Hepatocyte (in vitro differentiated cells): Measurements from ENCODE around the gene SOAT2. TPM values are rescaled to one million over a fixed set of nuclear protein-coding genes. Genes with fewer than 3 reads are reported as not detected.

ENCODE experiments used
- DNase-seq: peaks from one replicate; pipeline ENCODE4 v3.0.0-alpha.2; 2016; ENCODE audit warnings: low spot score
- H2AFZ ChIP-seq: fragments of 200-600 bp; sonication (generic); 2 replicates; pipeline ENCODE4 v1.6.0; 2016; ENCODE audit warnings: antibody characterized with exemption, mild to moderate bottlenecking
- H3K27ac ChIP-seq: fragments of 200-600 bp; sonication (generic); 2 replicates; pipeline ENCODE4 v1.5.1; 2016; ENCODE audit warnings: mild to moderate bottlenecking
- H3K27me3 ChIP-seq: fragments of 200-600 bp; sonication (generic); 2 replicates; pipeline ENCODE4 v1.6.1; 2016
- H3K36me3 ChIP-seq: fragments of 200-600 bp; sonication (generic); replicated peaks from 2 replicates; pipeline ENCODE4 v1.5.1; 2016; ENCODE audit warnings: low read depth; ENCODE audit not compliant: insufficient read depth
- H3K4me1 ChIP-seq: fragments of 200-600 bp; sonication (generic); 2 replicates; pipeline ENCODE4 v1.5.1; 2016; ENCODE audit warnings: mild to moderate bottlenecking, moderate library complexity; ENCODE audit not compliant: insufficient read depth
- H3K4me2 ChIP-seq: fragments of 200-600 bp; sonication (generic); 2 replicates; pipeline ENCODE4 v1.6.0; 2016
- H3K4me3 ChIP-seq: fragments of 200-600 bp; sonication (generic); 2 replicates; pipeline ENCODE4 v1.5.1; 2016; ENCODE audit warnings: mild to moderate bottlenecking
- H3K79me2 ChIP-seq: fragments of 200-600 bp; sonication (generic); 2 replicates; pipeline ENCODE4 v1.6.0; 2017; ENCODE audit warnings: mild to moderate bottlenecking
- H3K9me2 ChIP-seq: fragments of 200-600 bp; sonication (generic); replicated peaks from 2 replicates; pipeline ENCODE4 v1.6.0; 2017; ENCODE audit warnings: mild to moderate bottlenecking; ENCODE audit not compliant: insufficient read depth
- H3K9me3 ChIP-seq: fragments of 200-600 bp; sonication (generic); 2 replicates; pipeline ENCODE4 v1.5.1; 2016; ENCODE audit warnings: low read depth, mild to moderate bottlenecking
- H4K20me1 ChIP-seq: fragments of 200-600 bp; sonication (generic); 2 replicates; pipeline ENCODE4 v1.6.0; 2016; ENCODE audit warnings: mild to moderate bottlenecking; ENCODE audit not compliant: insufficient read depth, poor library complexity, severe bottlenecking
- EZH2 ChIP-seq: fragments of 200-600 bp; sonication (generic); IDR thresholded peaks from 2 replicates; pipeline ENCODE4 v1.6.1; 2016; ENCODE audit warnings: antibody characterized with exemption, mild to moderate bottlenecking, borderline replicate concordance
- EZH2phosphoT487 ChIP-seq: fragments of 200-600 bp; sonication (generic); IDR thresholded peaks from one replicate; pipeline ENCODE4 v1.6.1; 2018; ENCODE audit warnings: antibody characterized with exemption, mild to moderate bottlenecking, low read depth, moderate library complexity; ENCODE audit not compliant: unreplicated experiment, severe bottlenecking
- WGBS: methylation state at CpG from one replicate; pipeline ENCODE4 v1.1.6; 2016; ENCODE audit warnings: low lambda C conversion rate; ENCODE audit errors: missing lambda C conversion rate; 5-methylcytosine and 5-hydroxymethylcytosine counted together
- polyA plus RNA-seq: library from polyadenylated mRNA; unstranded; fragments of >200 nt; fragmentation: Nextera tagmentation; extraction: Ambion mirVana; gene quantifications from 2 replicates; pipeline ENCODE4 v1.2.1, GENCODE V29; 2016
- total RNA-seq: library from RNA; depleted of rRNA; stranded (reverse); fragments of >200 nt; gene quantifications from 2 replicates; pipeline ENCODE4 v1.2.3, GENCODE V29; 2014
- TF ChIP-seq, protein P1 (sequence below): fragments of 200-600 bp; sonication (generic); IDR thresholded peaks from 2 replicates; pipeline ENCODE4 v1.5.1; 2016; ENCODE audit warnings: antibody characterized with exemption, mild to moderate bottlenecking; ENCODE audit not compliant: poor library complexity

The SOAT2 gene
- total and polyA plus RNA-seq, 2 experiments from 2014 or later = 21.8 to 29.4 TPM

DNA sequence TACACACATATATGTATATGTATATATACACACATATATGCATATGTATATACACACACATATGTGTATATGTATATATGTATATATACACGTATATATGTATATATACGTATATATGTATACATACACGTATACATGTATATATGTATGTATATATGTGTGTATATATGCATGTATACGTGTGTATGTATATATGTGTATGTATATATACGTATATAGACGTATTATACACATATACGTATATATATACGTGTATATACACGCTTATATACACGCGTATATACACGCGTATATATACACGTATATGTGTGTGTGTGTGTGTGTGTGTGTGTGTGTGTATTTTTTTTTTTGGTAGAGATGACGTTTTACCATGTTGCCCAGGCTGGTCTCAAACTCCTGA lies 44.4 kb downstream of the SOAT2 start:
- no peaks in the 10 kb centered on the region for H3K9me3 ChIP-seq
- H3K27ac ChIP-seq = no peak overlapping the region
- no peak overlapping the region for H3K4me3 ChIP-seq
- DNase-seq = no peak
- H4K20me1 ChIP-seq = no peaks in the 10 kb centered on the region
- no peaks in the 10 kb centered on the region for H3K9me2 ChIP-seq
- 92% methylated on average over 12 of the region's 15 CpGs for WGBS
- H2AFZ ChIP-seq = no peak overlapping the region
- no peak overlapping the region for H3K4me2 ChIP-seq
- no peaks in the 10 kb centered on the region for H3K36me3 ChIP-seq
- H3K79me2 ChIP-seq = no peaks in the 10 kb centered on the region
- H3K27me3 ChIP-seq = no peaks in the 10 kb centered on the region
- TF ChIP-seq, protein P1, sequence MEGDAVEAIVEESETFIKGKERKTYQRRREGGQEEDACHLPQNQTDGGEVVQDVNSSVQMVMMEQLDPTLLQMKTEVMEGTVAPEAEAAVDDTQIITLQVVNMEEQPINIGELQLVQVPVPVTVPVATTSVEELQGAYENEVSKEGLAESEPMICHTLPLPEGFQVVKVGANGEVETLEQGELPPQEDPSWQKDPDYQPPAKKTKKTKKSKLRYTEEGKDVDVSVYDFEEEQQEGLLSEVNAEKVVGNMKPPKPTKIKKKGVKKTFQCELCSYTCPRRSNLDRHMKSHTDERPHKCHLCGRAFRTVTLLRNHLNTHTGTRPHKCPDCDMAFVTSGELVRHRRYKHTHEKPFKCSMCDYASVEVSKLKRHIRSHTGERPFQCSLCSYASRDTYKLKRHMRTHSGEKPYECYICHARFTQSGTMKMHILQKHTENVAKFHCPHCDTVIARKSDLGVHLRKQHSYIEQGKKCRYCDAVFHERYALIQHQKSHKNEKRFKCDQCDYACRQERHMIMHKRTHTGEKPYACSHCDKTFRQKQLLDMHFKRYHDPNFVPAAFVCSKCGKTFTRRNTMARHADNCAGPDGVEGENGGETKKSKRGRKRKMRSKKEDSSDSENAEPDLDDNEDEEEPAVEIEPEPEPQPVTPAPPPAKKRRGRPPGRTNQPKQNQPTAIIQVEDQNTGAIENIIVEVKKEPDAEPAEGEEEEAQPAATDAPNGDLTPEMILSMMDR = no peak
- TF ChIP-seq EZH2 = no peak
- H3K4me1 ChIP-seq = no peaks in the 10 kb centered on the region

- 90% methylated on average over 6 of the region's 6 CpGs for WGBS
- Histone ChIP-seq H3K27ac (no peak overlapping the region), H3K4me1 (no peaks in the 10 kb centered on the region), H3K79me2 (no peaks in the 10 kb centered on the region), H2AFZ (no peak overlapping the region), H3K9me2 (no peaks in the 10 kb centered on the region), H3K27me3 (no peaks in the 10 kb centered on the region), H3K4me2 (no peak overlapping the region), H3K36me3 (no peaks in the 10 kb centered on the region), H3K4me3 (no peak overlapping the region), H4K20me1 (no peaks in the 10 kb centered on the region), H3K9me3 (no peaks in the 10 kb centered on the region)
- TF ChIP-seq, protein P1 = no peak
- TF ChIP-seq EZH2 = no peak
- no peak for TF ChIP-seq EZH2phosphoT487
- DNase-seq = no peak
These were observed 47.8 kb downstream of the SOAT2 start for GRCh38 chr12:53151039-53151438.

DNA sequence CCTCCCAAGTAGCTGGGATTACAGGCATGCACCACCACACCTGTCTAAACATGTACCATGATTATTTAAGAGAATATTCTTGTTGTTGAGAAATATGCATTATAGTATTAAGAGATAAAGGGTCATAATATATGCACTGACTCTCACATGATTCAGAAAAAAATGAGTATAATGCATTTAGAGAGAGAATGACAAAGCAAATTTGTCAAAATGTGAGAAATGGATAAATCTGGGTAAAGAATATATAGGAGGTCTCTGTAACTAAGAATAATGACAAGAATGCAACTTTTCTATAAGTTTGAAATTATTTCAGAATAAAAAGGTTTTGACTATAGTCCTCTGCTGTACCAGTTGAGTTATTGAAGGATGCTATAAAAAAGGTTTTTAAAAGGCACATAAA lies 49.1 kb downstream of the SOAT2 start:
- Histone ChIP-seq H3K4me3 (no peak overlapping the region), H3K9me2 (no peaks in the 10 kb centered on the region), H3K4me2 (no peak overlapping the region), H3K27ac (no peak overlapping the region), H2AFZ (no peak overlapping the region), H3K36me3 (no peaks in the 10 kb centered on the region), H3K79me2 (no peaks in the 10 kb centered on the region), H3K27me3 (no peaks in the 10 kb centered on the region), H3K4me1 (no peaks in the 10 kb centered on the region), H3K9me3 (no peaks in the 10 kb centered on the region), H4K20me1 (no peaks in the 10 kb centered on the region)
- DNase-seq = no peak
- TF ChIP-seq, protein P1 = no peak
- TF ChIP-seq EZH2 (no peak), EZH2phosphoT487 (no peak)

GRCh38 chr12:53159195-53159839 lies 56.0 kb downstream of the SOAT2 start:
- Histone ChIP-seq H3K9me2 (no peaks in the 10 kb centered on the region), H3K4me2 (no peak overlapping the region), H4K20me1 (no peaks in the 10 kb centered on the region), H3K79me2 (no peaks in the 10 kb centered on the region), H3K4me1 (no peaks in the 10 kb centered on the region), H2AFZ (no peak overlapping the region), H3K36me3 (no peaks in the 10 kb centered on the region), H3K27ac (no peak overlapping the region), H3K9me3 (no peaks in the 10 kb centered on the region), H3K27me3 (no peaks in the 10 kb centered on the region), H3K4me3 (no peak overlapping the region)
- DNase-seq = peak; percentile 85
- 32% methylated on average over 14 of the region's 14 CpGs for WGBS
- TF ChIP-seq EZH2phosphoT487 (no peak), EZH2 (no peak)
- TF ChIP-seq, protein P1 = peak; percentile 91
